Measurements from ENCODE around the gene UCK1.

The UCK1 gene

GRCh38 chr9:131530920-131531832, at the start of gene UCK1:
Gene UCK1, minus strand, starts transcription at chr9:131531263. Its CDS starts 89 bp downstream, at chr9:131531174.
- DNase-seq (ENCODE audit: low read depth, low spot score) = peak; percentile 42

GRCh38 chr9:131580358-131580757, 49.3 kb upstream of the UCK1 start:
- DNase-seq (ENCODE audit: low read depth, low spot score) = no peak

GRCh38 chr9:131579789-131580211, 48.7 kb upstream of the UCK1 start:
- no peak for DNase-seq (ENCODE audit: low read depth, low spot score)

- DNase-seq (ENCODE audit: low read depth, low spot score) = peak; percentile 17
These were observed 47.9 kb upstream of the UCK1 start for GRCh38 chr9:131578731-131579504.

- DNase-seq (ENCODE audit: low read depth, low spot score) = no peak
These were observed 47.0 kb upstream of the UCK1 start for GRCh38 chr9:131578021-131578420.

GRCh38 chr9:131577005-131578000, 46.2 kb upstream of the UCK1 start:
- no peak for DNase-seq (ENCODE audit: low read depth, low spot score)

GRCh38 chr9:131575946-131576853, 45.1 kb upstream of the UCK1 start:
- DNase-seq (ENCODE audit: low read depth, low spot score) = no peak

GRCh38 chr9:131574730-131575640, 43.9 kb upstream of the UCK1 start:
- no peak for DNase-seq (ENCODE audit: low read depth, low spot score)

- DNase-seq (ENCODE audit: low read depth, low spot score) = no peak
These were observed 36.8 kb upstream of the UCK1 start for GRCh38 chr9:131567910-131568309.

- DNase-seq (ENCODE audit: low read depth, low spot score) = no peak
These were observed 35.1 kb upstream of the UCK1 start for GRCh38 chr9:131566158-131566557.

- DNase-seq (ENCODE audit: low read depth, low spot score) = no peak
These were observed 34.3 kb upstream of the UCK1 start for GRCh38 chr9:131565369-131565768.

- DNase-seq (ENCODE audit: low read depth, low spot score) = no peak
These were observed 31.2 kb upstream of the UCK1 start for GRCh38 chr9:131562032-131562959.

GRCh38 chr9:131559421-131560000, 28.4 kb upstream of the UCK1 start:
- DNase-seq (ENCODE audit: low read depth, low spot score) = no peak

GRCh38 chr9:131557855-131558548, 26.9 kb upstream of the UCK1 start:
- no peak for DNase-seq (ENCODE audit: low read depth, low spot score)

GRCh38 chr9:131555841-131556673, 25.0 kb upstream of the UCK1 start:
- DNase-seq (ENCODE audit: low read depth, low spot score) = no peak

- no peak for DNase-seq (ENCODE audit: low read depth, low spot score)
These were observed 23.8 kb upstream of the UCK1 start for GRCh38 chr9:131554843-131555351.

All from activated naive CD8-positive, alpha-beta T cell treated with anti-CD3 and anti-CD28 coated beads, Interleukin-2, amount 50 U/mL, for 16 hours (primary cell).